Thoracic aorta (tissue), 2 donors: Measurements from ENCODE around the gene STXBP6. TPM values are rescaled to one million over a fixed set of nuclear protein-coding genes. Genes with fewer than 3 reads are reported as not detected.

Experiments
- ATAC-seq: fragments of 150-250 bp; one replicate; pipeline ENCODE4 v1.8.0; 2017; ENCODE audit warnings: low read depth; ENCODE audit not compliant: insufficient number of reproducible peaks, low FRiP score
- DNase-seq: peaks from one replicate; pipeline ENCODE4 v3.0.0-alpha.2; 2020; ENCODE audit warnings: low spot score
- H3K27ac ChIP-seq, 2 donors: fragments of 200-600 bp; sonication (generic); 1 replicate in 1 of 2; 2 replicates in 1 of 2; pipeline ENCODE4 v1.5.1; 2016; ENCODE audit warnings: mild to moderate bottlenecking in 2 of 2, moderate library complexity in 2 of 2
- H3K27me3 ChIP-seq: fragments of 200-600 bp; sonication (generic); replicated peaks from 2 replicates; pipeline ENCODE4 v1.6.0; 2016; ENCODE audit warnings: mild to moderate bottlenecking; ENCODE audit not compliant: insufficient read depth
- H3K36me3 ChIP-seq: fragments of 200-600 bp; sonication (generic); one replicate; pipeline ENCODE4 v1.5.1; 2016
- H3K4me1 ChIP-seq, 2 donors: fragments of 200-600 bp; sonication (generic); 1 replicate in 1 of 2; 2 replicates in 1 of 2; pipeline versions ENCODE4 v1.5.1 to v1.6.0; 2016; ENCODE audit warnings: low read depth in 2 of 2, mild to moderate bottlenecking in 1 of 2; ENCODE audit not compliant: control insufficient read depth in 1 of 2
- H3K4me3 ChIP-seq: fragments of 200-600 bp; sonication (generic); 2 replicates; pipeline ENCODE4 v1.5.1; 2016; ENCODE audit warnings: mild to moderate bottlenecking
- H3K9me3 ChIP-seq: fragments of 200-600 bp; sonication (generic); 2 replicates; pipeline ENCODE4 v1.5.1; 2016
- total RNA-seq, 2 donors: library from RNA; depleted of rRNA; stranded (reverse); fragments of >200 nt; gene quantifications; one replicate each; pipeline versions ENCODE4 v1.1.0 to v1.2.3, GENCODE V29; 2016
- TF ChIP-seq, protein P1 (sequence below): fragments of 200-600 bp; sonication (generic); IDR thresholded peaks from one replicate; pipeline ENCODE4 v1.5.1; 2019; ENCODE audit warnings: antibody characterized with exemption

STXBP6 gene
- total RNA-seq, 2 donors from 2014 or later = 3.1 to 4.4 TPM

DNA sequence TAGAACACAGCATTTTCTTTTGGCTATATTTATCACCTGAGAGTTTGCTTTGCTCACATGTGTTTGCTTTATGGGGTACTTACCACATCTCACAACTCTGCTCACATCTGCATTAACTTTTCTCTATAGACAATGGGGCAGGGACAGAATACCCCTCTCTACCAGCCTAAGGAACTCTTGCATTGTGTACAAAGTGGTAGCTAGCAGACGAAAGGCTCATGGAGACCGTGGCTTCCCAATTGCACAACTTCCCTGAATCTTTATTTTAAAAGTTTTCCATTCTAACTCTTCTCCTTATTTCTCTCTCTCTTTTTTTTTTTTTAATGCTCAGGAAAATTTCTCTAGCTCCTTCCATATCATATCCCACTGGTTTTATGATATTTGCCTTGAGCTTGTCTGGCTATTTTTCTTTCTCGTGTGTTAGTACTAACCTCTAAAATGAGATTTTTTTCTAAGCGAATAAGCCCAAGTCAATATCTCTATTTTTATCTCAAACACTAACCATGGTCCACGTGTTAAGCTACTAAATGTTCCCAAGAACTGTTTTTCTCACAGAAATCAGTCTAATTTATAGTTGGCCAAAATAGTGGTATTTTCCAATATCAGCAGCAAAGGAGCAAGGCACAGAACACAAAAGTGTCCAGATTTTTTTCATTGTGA, 155.2 kb downstream of the STXBP6 start:
- TF ChIP-seq, protein P1, sequence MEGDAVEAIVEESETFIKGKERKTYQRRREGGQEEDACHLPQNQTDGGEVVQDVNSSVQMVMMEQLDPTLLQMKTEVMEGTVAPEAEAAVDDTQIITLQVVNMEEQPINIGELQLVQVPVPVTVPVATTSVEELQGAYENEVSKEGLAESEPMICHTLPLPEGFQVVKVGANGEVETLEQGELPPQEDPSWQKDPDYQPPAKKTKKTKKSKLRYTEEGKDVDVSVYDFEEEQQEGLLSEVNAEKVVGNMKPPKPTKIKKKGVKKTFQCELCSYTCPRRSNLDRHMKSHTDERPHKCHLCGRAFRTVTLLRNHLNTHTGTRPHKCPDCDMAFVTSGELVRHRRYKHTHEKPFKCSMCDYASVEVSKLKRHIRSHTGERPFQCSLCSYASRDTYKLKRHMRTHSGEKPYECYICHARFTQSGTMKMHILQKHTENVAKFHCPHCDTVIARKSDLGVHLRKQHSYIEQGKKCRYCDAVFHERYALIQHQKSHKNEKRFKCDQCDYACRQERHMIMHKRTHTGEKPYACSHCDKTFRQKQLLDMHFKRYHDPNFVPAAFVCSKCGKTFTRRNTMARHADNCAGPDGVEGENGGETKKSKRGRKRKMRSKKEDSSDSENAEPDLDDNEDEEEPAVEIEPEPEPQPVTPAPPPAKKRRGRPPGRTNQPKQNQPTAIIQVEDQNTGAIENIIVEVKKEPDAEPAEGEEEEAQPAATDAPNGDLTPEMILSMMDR = no peak
- no peak for ATAC-seq
- no peaks in the 10 kb centered on the region for H3K27me3 ChIP-seq
- DNase-seq = no peak
- H3K4me3 ChIP-seq = no peak overlapping the region
- H3K4me1 ChIP-seq = no peaks in the 10 kb centered on the region
- H3K9me3 ChIP-seq = no peaks in the 10 kb centered on the region
- no peaks in the 10 kb centered on the region for H3K36me3 ChIP-seq
- no peak overlapping the region for H3K27ac ChIP-seq

DNA sequence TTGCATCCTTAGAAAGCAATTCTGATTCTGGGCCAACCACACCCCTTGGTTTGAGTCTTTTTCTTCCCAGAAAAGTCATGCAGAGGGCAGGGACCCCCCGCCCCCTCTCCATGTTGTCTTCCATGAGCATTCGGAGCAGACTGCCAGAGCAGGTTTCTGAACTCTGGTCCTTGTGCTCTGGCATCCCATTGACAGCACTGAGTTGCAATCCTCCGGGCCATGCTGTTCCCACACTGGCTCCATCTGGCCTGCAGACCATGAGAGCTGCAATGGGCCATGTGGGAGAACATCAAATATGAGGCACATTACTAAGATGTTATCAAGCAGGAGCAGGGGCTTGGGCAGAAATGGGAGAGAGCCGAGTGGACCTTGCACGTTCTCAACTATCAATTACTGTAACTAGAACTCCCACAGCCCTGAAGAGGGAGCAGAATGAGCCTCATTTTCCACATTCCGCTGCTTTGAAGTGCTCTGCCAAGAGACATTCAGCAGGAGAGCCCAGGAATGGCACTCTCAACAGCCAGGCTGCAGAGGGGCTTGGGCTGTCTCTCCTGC, 157.4 kb downstream of the STXBP6 start:
- Histone ChIP-seq H3K9me3 (no peaks in the 10 kb centered on the region), H3K36me3 (no peaks in the 10 kb centered on the region), H3K4me3 (no peak overlapping the region), H3K27me3 (no peaks in the 10 kb centered on the region), H3K4me1 (no peaks in the 10 kb centered on the region), H3K27ac (no peak overlapping the region)
- TF ChIP-seq, protein P1 = no peak
- ATAC-seq (no peak), DNase-seq (no peak)

DNA sequence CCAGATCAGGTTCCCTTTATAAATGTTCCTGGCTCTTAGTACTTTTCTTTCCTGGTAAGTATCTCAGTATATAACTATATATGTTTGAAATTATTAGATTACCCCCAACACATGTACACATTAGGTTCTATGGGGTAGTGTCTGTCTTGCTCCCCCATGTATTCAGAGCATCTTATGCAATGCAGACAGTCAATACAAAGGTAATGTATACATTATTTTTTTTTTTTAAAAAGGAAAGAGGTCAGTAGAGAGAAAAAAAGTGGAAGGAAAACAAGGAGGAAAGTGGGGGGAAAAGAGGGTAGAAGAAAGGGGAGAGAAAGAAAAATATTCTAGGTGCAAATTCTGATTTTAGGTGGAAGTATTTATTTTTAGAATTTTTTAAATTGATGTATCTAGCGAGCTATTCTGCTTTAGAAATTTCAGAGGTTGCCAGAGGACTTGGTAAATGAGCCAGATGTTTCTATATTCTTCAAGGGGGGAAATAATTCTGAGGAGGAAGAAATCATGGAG, 157.9 kb downstream of the STXBP6 start:
- no peaks in the 10 kb centered on the region for H3K27me3 ChIP-seq
- DNase-seq (no peak), ATAC-seq (no peak)
- H3K36me3 ChIP-seq = no peaks in the 10 kb centered on the region
- no peaks in the 10 kb centered on the region for H3K4me1 ChIP-seq
- H3K9me3 ChIP-seq = no peaks in the 10 kb centered on the region
- TF ChIP-seq, protein P1 = no peak
- H3K27ac ChIP-seq = no peak overlapping the region
- no peak overlapping the region for H3K4me3 ChIP-seq

DNA sequence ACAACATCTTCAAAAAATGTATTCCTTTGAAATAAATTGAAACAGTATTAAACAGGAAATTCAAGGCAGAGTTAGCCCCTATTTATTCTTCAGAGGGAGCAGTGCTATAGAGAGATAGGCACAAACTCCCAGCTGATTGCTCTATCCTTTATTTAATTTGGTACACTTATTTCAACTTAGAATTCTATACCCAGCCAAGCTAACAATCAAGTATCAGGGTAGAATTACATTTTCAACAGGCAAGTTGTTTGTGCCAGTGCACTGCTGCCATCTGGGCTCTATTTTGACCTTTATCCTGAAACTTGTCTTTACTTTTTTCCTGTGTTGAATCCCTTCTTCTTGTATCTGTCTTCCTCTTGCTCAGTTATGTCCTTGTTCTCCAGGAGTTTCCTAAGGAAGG, 159.2 kb downstream of the STXBP6 start:
- no peaks in the 10 kb centered on the region for H3K9me3 ChIP-seq
- DNase-seq (no peak), ATAC-seq (no peak)
- H3K4me1 ChIP-seq = no peaks in the 10 kb centered on the region
- no peak overlapping the region for H3K4me3 ChIP-seq
- no peak overlapping the region for H3K27ac ChIP-seq
- TF ChIP-seq, protein P1 = no peak
- no peaks in the 10 kb centered on the region for H3K27me3 ChIP-seq
- no peaks in the 10 kb centered on the region for H3K36me3 ChIP-seq

DNA sequence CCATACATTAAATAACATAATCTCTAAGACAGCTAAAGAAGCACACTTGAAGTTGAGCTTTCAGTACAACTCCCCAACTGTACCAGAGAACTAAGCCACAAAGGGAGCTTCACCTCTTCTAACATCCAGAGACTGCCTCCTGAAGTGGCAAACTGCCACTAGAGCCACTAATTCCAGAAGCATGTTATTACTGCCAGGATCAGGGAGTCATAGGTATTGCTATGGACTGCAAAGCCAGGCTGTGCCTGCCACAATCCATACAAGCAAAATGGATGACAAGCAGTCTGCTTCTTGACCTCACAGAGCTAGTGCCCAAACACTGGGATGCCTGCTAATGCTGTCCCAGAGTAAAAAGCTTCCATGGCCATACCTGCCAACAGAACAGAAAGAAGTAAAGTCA, 160.1 kb downstream of the STXBP6 start:
- DNase-seq (no peak), ATAC-seq (no peak)
- H3K36me3 ChIP-seq = no peaks in the 10 kb centered on the region
- no peaks in the 10 kb centered on the region for H3K4me1 ChIP-seq
- H3K27ac ChIP-seq = no peak overlapping the region
- H3K27me3 ChIP-seq = no peaks in the 10 kb centered on the region
- TF ChIP-seq, protein P1 = no peak
- no peak overlapping the region for H3K4me3 ChIP-seq
- no peaks in the 10 kb centered on the region for H3K9me3 ChIP-seq
